GM12874 (cell line): ENCODE results near the gene ADSS1.

Source experiments
- TF ChIP-seq, protein P1 (sequence below): IDR thresholded peaks from 2 replicates; pipeline ENCODE4 v1.5.1; 2011; ENCODE audit warnings: low read depth, mild to moderate bottlenecking, control low read depth, low read length, moderate library complexity; ENCODE audit not compliant: insufficient read depth

ADSS1 gene

DNA sequence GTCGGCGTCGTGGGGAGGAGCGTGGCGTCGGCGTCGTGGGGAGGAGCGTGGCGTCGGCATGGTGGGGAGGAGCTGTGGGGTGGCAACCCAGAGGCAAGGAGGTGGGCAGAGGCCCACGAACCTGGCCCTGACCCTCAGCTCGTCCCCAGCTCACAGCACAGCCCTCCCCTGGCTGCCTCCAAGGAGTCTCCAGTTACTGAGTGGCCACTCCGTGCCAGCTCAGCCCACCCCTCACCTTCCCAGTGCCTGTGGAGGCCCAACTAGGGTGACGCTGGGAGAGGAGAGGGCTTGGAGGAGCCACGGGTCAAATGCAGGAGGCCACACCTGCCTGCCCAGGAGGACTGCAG lies 5.8 kb downstream of the ADSS1 start:
- TF ChIP-seq, protein P1, sequence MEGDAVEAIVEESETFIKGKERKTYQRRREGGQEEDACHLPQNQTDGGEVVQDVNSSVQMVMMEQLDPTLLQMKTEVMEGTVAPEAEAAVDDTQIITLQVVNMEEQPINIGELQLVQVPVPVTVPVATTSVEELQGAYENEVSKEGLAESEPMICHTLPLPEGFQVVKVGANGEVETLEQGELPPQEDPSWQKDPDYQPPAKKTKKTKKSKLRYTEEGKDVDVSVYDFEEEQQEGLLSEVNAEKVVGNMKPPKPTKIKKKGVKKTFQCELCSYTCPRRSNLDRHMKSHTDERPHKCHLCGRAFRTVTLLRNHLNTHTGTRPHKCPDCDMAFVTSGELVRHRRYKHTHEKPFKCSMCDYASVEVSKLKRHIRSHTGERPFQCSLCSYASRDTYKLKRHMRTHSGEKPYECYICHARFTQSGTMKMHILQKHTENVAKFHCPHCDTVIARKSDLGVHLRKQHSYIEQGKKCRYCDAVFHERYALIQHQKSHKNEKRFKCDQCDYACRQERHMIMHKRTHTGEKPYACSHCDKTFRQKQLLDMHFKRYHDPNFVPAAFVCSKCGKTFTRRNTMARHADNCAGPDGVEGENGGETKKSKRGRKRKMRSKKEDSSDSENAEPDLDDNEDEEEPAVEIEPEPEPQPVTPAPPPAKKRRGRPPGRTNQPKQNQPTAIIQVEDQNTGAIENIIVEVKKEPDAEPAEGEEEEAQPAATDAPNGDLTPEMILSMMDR = no peak

DNA sequence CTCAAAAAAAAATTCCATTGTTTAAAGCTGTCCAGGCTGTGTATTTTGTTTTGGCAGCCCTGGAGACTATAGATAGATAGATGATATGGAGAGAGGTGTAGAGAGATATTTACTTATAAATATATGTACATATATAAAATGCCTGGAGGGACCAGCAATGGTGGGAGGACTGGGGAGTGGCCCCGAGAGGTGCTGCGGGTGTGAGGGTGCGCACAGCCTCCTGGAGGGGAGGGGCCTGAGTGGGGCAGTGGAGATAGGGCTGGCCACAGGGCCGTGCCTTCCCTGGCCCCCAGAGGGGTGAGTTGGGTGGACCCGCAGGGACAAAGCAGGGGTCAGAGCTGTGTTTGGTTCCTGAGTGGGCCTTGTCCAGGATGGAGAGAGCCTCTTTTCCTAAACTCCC lies 6.5 kb downstream of the ADSS1 start:
- TF ChIP-seq, protein P1 = no peak

- TF ChIP-seq, protein P1 = peak; percentile 44; the same call in 1 of the 2 replicates
Observed at GRCh38 chr14:104731320-104732294, 7.6 kb downstream of the ADSS1 start.

DNA sequence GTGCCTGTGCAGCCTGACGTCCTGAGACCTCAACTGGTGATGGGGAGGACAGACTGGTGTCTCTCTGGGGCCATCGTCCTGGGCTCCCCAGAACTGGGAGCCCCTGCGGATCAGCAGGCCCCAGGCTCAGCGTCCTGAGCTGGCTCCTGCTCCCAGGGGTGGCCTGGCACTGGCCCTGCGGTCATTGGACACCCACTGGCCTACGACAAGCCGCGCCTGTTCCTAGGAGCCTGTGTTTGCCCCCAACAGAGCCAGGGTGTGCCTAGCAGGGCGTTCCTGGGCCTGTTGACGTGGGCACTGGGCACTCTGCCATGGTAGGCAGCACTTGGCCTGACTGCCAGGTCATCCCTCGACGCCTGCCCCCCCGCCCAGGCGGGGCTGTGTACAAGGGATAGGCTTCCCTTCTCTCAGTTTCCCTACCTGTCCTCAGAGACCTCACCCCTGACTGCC lies 8.4 kb downstream of the ADSS1 start:
- TF ChIP-seq, protein P1 = no peak

GRCh38 chr14:104732931-104733681 lies 9.1 kb downstream of the ADSS1 start:
- TF ChIP-seq, protein P1 = no peak

DNA sequence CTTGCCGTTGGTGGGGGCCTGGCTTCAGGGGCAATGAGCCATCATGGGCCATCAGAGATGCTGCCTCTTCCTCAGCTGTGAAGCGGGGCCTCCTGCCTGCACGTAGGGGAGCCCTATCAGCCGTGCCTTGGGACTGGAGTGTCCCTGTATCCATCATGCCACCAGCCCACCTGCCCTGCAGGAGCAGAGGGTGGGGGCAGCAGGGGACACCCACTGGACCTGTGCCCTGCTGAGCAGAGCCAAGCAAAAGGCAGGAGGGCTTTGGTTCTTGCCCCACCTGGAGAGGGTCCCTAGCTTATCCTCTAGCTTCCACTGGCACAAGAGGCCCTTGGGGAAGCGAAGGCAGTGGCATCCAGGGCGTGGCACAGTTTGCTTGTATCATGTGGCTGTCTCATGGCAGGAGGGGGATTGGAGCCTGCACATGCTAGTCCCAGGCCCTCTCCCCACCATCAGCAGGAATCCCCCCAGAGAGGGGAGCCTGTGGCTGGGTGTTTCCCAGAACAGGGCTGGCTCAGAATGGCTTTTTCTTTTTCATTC lies 10.1 kb downstream of the ADSS1 start:
- TF ChIP-seq, protein P1 = no peak

GRCh38 chr14:104734601-104734990 lies 10.6 kb downstream of the ADSS1 start:
- TF ChIP-seq, protein P1 = no peak
